ENCODE measurements around the gene SPEF2.

GRCh38 chr5:35803191-35803651 is 185.6 kb downstream of the SPEF2 start:
- TF ChIP-seq, protein P1, sequence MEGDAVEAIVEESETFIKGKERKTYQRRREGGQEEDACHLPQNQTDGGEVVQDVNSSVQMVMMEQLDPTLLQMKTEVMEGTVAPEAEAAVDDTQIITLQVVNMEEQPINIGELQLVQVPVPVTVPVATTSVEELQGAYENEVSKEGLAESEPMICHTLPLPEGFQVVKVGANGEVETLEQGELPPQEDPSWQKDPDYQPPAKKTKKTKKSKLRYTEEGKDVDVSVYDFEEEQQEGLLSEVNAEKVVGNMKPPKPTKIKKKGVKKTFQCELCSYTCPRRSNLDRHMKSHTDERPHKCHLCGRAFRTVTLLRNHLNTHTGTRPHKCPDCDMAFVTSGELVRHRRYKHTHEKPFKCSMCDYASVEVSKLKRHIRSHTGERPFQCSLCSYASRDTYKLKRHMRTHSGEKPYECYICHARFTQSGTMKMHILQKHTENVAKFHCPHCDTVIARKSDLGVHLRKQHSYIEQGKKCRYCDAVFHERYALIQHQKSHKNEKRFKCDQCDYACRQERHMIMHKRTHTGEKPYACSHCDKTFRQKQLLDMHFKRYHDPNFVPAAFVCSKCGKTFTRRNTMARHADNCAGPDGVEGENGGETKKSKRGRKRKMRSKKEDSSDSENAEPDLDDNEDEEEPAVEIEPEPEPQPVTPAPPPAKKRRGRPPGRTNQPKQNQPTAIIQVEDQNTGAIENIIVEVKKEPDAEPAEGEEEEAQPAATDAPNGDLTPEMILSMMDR (conservative IDR thresholded peaks at IDR 0.05): no peak
- TF ChIP-seq ZFX (IDR thresholded peaks at IDR 0.05): no peak

Data from C4-2B (cell line).